A549 (cell line): ENCODE measurements around the gene PRR7. TPM values are rescaled to one million over a fixed set of nuclear protein-coding genes. Genes with fewer than 3 reads are reported as not detected.

ENCODE experiments used
- ATAC-seq, 2 experiments: fragments of 200-7000 bp in 1 of 2; fragments of >200 bp in 1 of 2; cut with Nextera tagmentation in 1 of 2; cut with Tn5 transposase in 1 of 2; 3 replicates each; pipeline versions ENCODE4 v1.8.0 to v1.9.1; 2018 to 2020; ENCODE audit warnings: mild to moderate bottlenecking in 1 of 2, moderate library complexity in 1 of 2
- CTCF ChIA-PET: fragments of 300-600 bp; sonication (Branson Sonifier 250); formaldehyde crosslinking; extraction: SDS; loops from one replicate; lab custom pipeline; 2021; ENCODE audit warnings: antibody characterized with exemption, inconsistent platforms; lab: Yijun Ruan, JAX
- POLR2A ChIA-PET: fragments of 350-600 bp; formaldehyde crosslinking; extraction: SDS; loops from one replicate; lab custom pipeline; 2021; ENCODE audit warnings: antibody characterized with exemption, inconsistent platforms; lab: Yijun Ruan, JAX
- DNase-seq, 2 experiments: peaks; one replicate each; pipeline versions ENCODE4 v3.0.0 to v3.0.0-alpha.2; 2011 to 2016; ENCODE audit warnings: low read depth in 1 of 2, low spot score in 1 of 2
- FAIRE-seq: peaks from 2 replicates; lab custom pipeline; 2011; peaks lifted over from hg19 to GRCh38; lab: Jason Lieb, UNC
- H3K27ac ChIP-seq, 2 experiments: fragments of >200 bp; sonication (Bioruptor Twin); formaldehyde crosslinking; 3 replicates each; pipeline ENCODE4 v1.5.1; 2016 to 2017
- H3K4me1 ChIP-seq: fragments of >200 bp; sonication (Bioruptor Twin); formaldehyde crosslinking; 3 replicates; pipeline ENCODE4 v1.6.1; 2016
- H3K4me2 ChIP-seq: fragments of >200 bp; sonication (Bioruptor Twin); formaldehyde crosslinking; 3 replicates; pipeline ENCODE4 v1.6.1; 2016
- H3K4me3 ChIP-seq: fragments of >200 bp; sonication (Bioruptor Twin); formaldehyde crosslinking; 3 replicates; pipeline ENCODE4 v1.5.1; 2016
- H3K9me3 ChIP-seq: fragments of >200 bp; sonication (Bioruptor Twin); formaldehyde crosslinking; 3 replicates; pipeline ENCODE4 v1.6.1; 2016
- BHLHE40 ChIP-seq: IDR thresholded peaks from 2 replicates; pipeline ENCODE4 v1.6.1; 2012; ENCODE audit warnings: low read depth, low read length, inconsistent platforms
- CBX2 ChIP-seq: fragments of 200-600 bp; sonication (generic); IDR thresholded peaks from 2 replicates; pipeline ENCODE4 v1.6.1; 2016; ENCODE audit warnings: low read depth, mild to moderate bottlenecking, borderline replicate concordance
- CBX8 ChIP-seq: fragments of 200-600 bp; sonication (generic); IDR thresholded peaks from 2 replicates; pipeline ENCODE4 v1.6.1; 2016
- CHD4 ChIP-seq: fragments of 200-600 bp; sonication (generic); IDR thresholded peaks from 2 replicates; pipeline ENCODE4 v1.6.1; 2016; ENCODE audit warnings: antibody characterized with exemption, mild to moderate bottlenecking, borderline replicate concordance
- CTCF ChIP-seq: fragments of >200 bp; sonication (Bioruptor Twin); formaldehyde crosslinking; IDR thresholded peaks from 3 replicates; pipeline ENCODE4 v1.5.1; 2016
- EHF ChIP-seq: fragments of 250-450 bp; sonication (Bioruptor Pico); IDR thresholded peaks from 2 replicates; pipeline ENCODE4 v1.5.0; 2020; ENCODE audit warnings: mild to moderate bottlenecking
- EHMT2 ChIP-seq: fragments of 200-600 bp; sonication (generic); IDR thresholded peaks from 2 replicates; pipeline ENCODE4 v1.6.1; 2016; ENCODE audit warnings: antibody characterized with exemption, low read depth, mild to moderate bottlenecking, moderate library complexity
- EP300 ChIP-seq, 2 experiments: fragments of >200 bp; sonication (Bioruptor Twin); formaldehyde crosslinking; IDR thresholded peaks; 2 replicates in 1 of 2; 3 replicates in 1 of 2; pipeline ENCODE4 v1.6.1; 2016 to 2017
- ESRRA ChIP-seq: fragments of 150-350 bp; IDR thresholded peaks from 2 replicates; pipeline ENCODE4 v1.6.1; 2014; ENCODE audit warnings: mild to moderate bottlenecking, low read length, borderline replicate concordance
- FOXS1 ChIP-seq: fragments of 250-450 bp; sonication (Bioruptor Pico); IDR thresholded peaks from 2 replicates; pipeline ENCODE4 v1.5.0; 2020; ENCODE audit warnings: mild to moderate bottlenecking, moderate library complexity
- HDAC2 ChIP-seq: fragments of 200-600 bp; sonication (generic); IDR thresholded peaks from 2 replicates; pipeline ENCODE4 v1.6.1; 2016
- HEYL ChIP-seq: fragments of 250-450 bp; sonication (Bioruptor Pico); IDR thresholded peaks from 2 replicates; pipeline ENCODE4 v1.8.0; 2021; ENCODE audit warnings: mild to moderate bottlenecking, moderate library complexity
- HOXA7 ChIP-seq: fragments of 250-450 bp; sonication (Bioruptor Pico); IDR thresholded peaks from 2 replicates; pipeline ENCODE4 v1.5.0; 2020; ENCODE audit warnings: mild to moderate bottlenecking, moderate library complexity
- MAFK ChIP-seq: fragments of 450-650 bp; IDR thresholded peaks from 2 replicates; pipeline ENCODE4 v1.6.1; 2014; ENCODE audit not compliant: partially characterized antibody
- MYC ChIP-seq: IDR thresholded peaks from 2 replicates; pipeline ENCODE4 v1.6.1; 2012; ENCODE audit warnings: mild to moderate bottlenecking, inconsistent platforms, low read length, improper control_type of control experiment, borderline replicate concordance
- NFE2L2 ChIP-seq: fragments of 150-350 bp; conservative IDR thresholded peaks from 2 replicates; pipeline ENCODE4 v1.6.1; 2014; ENCODE audit warnings: low read length
- NPAS2 ChIP-seq: fragments of 250-450 bp; sonication (Bioruptor Pico); IDR thresholded peaks from 2 replicates; pipeline ENCODE4 v1.8.0; 2022; ENCODE audit warnings: mild to moderate bottlenecking, moderate library complexity, borderline replicate concordance
- POLR2AphosphoS2 ChIP-seq: conservative IDR thresholded peaks from 2 replicates; pipeline ENCODE4 v1.6.1; 2012; ENCODE audit warnings: low read length, improper control_type of control experiment, inconsistent platforms
- RAD21 ChIP-seq, 2 experiments: fragments of >200 bp in 1 of 2; sonication (Bioruptor Twin) in 1 of 2; formaldehyde crosslinking in 1 of 2; IDR thresholded peaks in 1 of 2; conservative IDR thresholded peaks in 1 of 2; 2 replicates in 1 of 2; 3 replicates in 1 of 2; pipeline ENCODE4 v1.6.1; 2012 to 2018; ENCODE audit warnings: inconsistent platforms in 1 of 2
- RCOR1 ChIP-seq: fragments of 150-350 bp; IDR thresholded peaks from 2 replicates; pipeline ENCODE4 v1.6.1; 2014; ENCODE audit warnings: antibody characterized with exemption, low read length, low read depth
- RNF2 ChIP-seq: fragments of 200-600 bp; sonication (generic); IDR thresholded peaks from 2 replicates; pipeline ENCODE4 v1.6.1; 2016; ENCODE audit warnings: low read depth, mild to moderate bottlenecking, antibody characterized with exemption, moderate library complexity, borderline replicate concordance
- SMC3 ChIP-seq: fragments of >200 bp; sonication (Bioruptor Twin); formaldehyde crosslinking; IDR thresholded peaks from 3 replicates; pipeline ENCODE4 v1.6.1; 2018; ENCODE audit warnings: inconsistent platforms
- SREBF2 ChIP-seq: fragments of 450-650 bp; IDR thresholded peaks from 2 replicates; pipeline ENCODE4 v1.6.1; 2014; ENCODE audit warnings: mild to moderate bottlenecking, moderate library complexity
- TFCP2L1 ChIP-seq: fragments of 250-450 bp; sonication (Bioruptor Pico); IDR thresholded peaks from 2 replicates; pipeline ENCODE4 v1.5.0; 2021; ENCODE audit warnings: mild to moderate bottlenecking
- TP53 ChIP-seq: fragments of 250-450 bp; sonication (Bioruptor Pico); IDR thresholded peaks from 2 replicates; pipeline ENCODE4 v1.5.0; 2021; ENCODE audit warnings: mild to moderate bottlenecking, moderate library complexity
- ZSCAN20 ChIP-seq: fragments of 250-450 bp; sonication (Bioruptor Pico); IDR thresholded peaks from 2 replicates; pipeline ENCODE4 v1.8.0; 2022; ENCODE audit warnings: mild to moderate bottlenecking, moderate library complexity
- WGBS: methylation state at CpG from one replicate; pipeline ENCODE4 v1.1.6; 2017; ENCODE audit errors: missing lambda C conversion rate; 5-methylcytosine and 5-hydroxymethylcytosine counted together
- polyA plus RNA-seq, 4 experiments: library from polyadenylated mRNA; depleted of rRNA in 3 of 4; stranded (reverse); fragments of >200 nt; fragmentation: RNase III in 1 of 4; extraction: RNeasy Plus Mini Kit Qiagen cat#74134 plus additional on column Dnase treatment in 1 of 4; gene quantifications; 2 replicates in 3 of 4; 3 replicates in 1 of 4; pipeline ENCODE4 v1.2.3, GENCODE V29; 2011 to 2017
- TF ChIP-seq, protein P1 (sequence below): IDR thresholded peaks from 2 replicates; pipeline ENCODE4 v1.6.1; 2012; ENCODE audit warnings: low read depth, borderline replicate concordance
- TF ChIP-seq, protein P2 (sequence below): fragments of >200 bp; sonication (Bioruptor Twin); formaldehyde crosslinking; IDR thresholded peaks from 3 replicates; pipeline ENCODE4 v1.6.1; 2016

PRR7 gene
- polyA plus RNA-seq, 2 of the 4 experiments (the other 2 are of a cell fraction): 2.2 to 11.0 TPM

DNA sequence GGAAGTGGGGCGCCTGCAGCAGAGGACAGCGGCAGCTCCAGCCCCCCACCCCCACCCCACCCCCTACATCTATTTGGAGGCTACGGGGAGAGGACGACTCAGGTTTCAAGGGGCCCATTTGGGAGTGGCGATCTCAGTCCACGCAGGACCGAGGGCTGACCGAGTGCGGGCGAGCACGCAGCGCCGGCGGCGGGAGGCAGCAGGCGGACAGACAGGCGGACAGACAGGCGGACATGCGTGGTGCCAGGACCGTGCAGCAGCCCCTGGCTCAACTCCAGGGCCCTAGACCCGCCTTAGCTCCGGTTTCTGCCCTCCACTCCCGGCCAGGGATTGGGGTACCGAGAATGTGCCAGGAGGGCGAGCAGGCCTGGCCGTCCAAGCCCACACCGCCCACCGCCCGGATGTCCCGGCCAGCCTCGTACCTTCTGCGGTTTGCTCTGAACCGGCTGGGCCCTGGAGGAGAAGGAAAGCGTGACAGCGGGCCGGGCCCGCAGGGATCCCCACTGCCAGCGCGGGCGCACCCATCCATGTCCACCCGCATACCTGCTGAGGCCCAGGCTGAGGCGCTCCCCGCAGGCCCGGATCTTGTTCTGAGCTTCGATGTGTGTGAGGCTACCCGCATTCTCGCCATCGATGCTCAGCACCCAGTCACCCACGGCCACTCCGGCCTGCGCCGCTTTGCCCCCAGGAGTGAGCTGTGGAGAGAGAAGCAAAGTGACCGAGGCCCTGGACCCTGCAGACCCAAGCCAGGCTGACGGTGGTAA lies 45.6 kb downstream of the PRR7 start:
- Histone ChIP-seq H3K4me3 (no peak overlapping the region), H3K4me2 (peak overlapping the region; percentile 9; the same call in 2 of the 3 replicates), H3K4me1 (peaks cover 56% of the 10 kb centered on the region), H3K9me3 (no peaks in the 10 kb centered on the region), H3K27ac (peak overlapping the region in 1 of 2 experiments; percentile 95; a peak in 3 of 6 replicates)
- FAIRE-seq (no peak), ATAC-seq (no peak), DNase-seq (no peak)
- 91% methylated on average over 38 of the region's 54 CpGs for WGBS
- TF ChIP-seq BHLHE40: no peak
- TF ChIP-seq MYC: no peak
- TF ChIP-seq RNF2: no peak
- TF ChIP-seq ZSCAN20 (CRISPR knock-in tag): no peak
- ChIA-PET POLR2A (no interaction called here), CTCF (interaction anchor here (0.6 to 18.1 kb wide), 17 partner anchors 10 to 734 kb away, joined by 3 to 354 read pairs (median 3); partner anchors contain the start of genes DBN1, DDX41, DOK3 and PDLIM7)

DNA sequence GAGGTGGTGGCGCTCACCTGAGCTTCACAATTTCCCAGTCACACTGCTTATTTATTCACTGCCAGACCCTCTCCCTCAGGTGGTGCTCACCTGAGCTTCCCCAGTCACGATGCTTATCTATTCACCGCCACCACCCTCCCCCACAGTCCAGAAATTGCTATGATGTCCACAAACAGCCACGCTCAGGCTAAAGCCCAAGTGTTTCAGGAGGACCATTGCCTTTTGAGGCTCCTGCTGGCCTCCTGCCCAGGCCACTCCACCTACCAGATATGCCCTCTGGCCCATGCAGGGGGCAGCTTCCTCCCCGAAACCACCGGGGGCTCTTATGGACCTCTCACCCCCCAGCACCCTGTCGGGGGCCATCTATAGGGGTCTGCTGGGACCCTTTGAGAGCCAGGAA lies 46.2 kb downstream of the PRR7 start:
- Histone ChIP-seq H3K4me2 (peak overlapping the region; percentile 98; the same call in 1 of the 3 replicates), H3K4me1 (peaks cover 57% of the 10 kb centered on the region), H3K4me3 (no peak overlapping the region), H3K27ac (peak overlapping the region; percentile 12 to 95; a peak in 4 of 6 replicates), H3K9me3 (no peaks in the 10 kb centered on the region)
- DNase-seq (no peak), ATAC-seq (no peak), FAIRE-seq (no peak)
- 93% methylated on average over 4 of the region's 7 CpGs for WGBS
- CTCF ChIA-PET: interaction anchor here (0.8 to 18.1 kb wide), 12 partner anchors 9 to 379 kb away, joined by 3 to 354 read pairs (median 4); partner anchors contain the start of genes DBN1, DDX41, DOK3 and PDLIM7
- POLR2A ChIA-PET: interaction anchor here (1.2 kb wide), 1 partner anchor 89 kb away, joined by 3 read pairs; no protein-coding TSS in a partner anchor
- TF ChIP-seq SREBF2 (no peak), SMC3 (no peak), EHMT2 (no peak), EP300 (IDR thresholded peaks at IDR 0.05) (no peak), HOXA7 (no peak), HEYL (no peak), RNF2 (no peak), NFE2L2 (no peak), TFCP2L1 (CRISPR knock-in tag) (no peak), MAFK (no peak), HDAC2 (no peak), MYC (no peak), EHF (CRISPR knock-in tag) (no peak)
- TF ChIP-seq, protein P1, sequence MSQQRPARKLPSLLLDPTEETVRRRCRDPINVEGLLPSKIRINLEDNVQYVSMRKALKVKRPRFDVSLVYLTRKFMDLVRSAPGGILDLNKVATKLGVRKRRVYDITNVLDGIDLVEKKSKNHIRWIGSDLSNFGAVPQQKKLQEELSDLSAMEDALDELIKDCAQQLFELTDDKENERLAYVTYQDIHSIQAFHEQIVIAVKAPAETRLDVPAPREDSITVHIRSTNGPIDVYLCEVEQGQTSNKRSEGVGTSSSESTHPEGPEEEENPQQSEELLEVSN: no peak

DNA sequence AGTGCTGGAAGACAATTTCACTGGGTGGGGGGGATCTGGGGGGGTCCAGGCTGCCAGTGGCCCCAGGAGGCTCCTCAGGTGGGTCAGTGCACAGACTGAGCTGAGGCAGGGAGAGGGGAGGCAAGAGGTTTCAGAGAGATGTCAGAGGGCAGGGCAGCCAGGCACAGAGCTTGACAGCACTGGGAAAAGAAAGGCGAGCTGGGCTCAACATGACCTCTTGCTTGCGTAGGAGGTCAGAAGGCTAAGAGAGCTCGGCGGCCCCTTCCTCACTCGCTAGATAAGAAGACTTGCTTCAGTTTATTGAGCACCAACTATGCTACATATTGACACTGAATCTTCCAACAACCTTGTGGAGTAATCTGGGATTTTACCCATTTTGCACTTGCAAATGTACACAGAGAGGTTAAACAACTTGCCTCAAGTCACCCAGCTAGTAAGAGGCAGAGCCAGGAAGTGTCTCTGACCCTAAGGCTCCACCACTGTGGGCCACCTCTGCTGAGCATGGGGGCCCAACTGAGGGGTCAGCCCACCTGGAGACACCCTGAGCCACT lies 47.3 kb downstream of the PRR7 start:
- H3K27ac ChIP-seq: peak overlapping the region; percentile 82 to 95
- CTCF ChIA-PET: interaction anchor here (1.4 to 18.1 kb wide), 6 partner anchors 8 to 105 kb away, joined by 4 to 354 read pairs (median 121); partner anchors contain the start of genes DBN1, PDLIM7, PFN3 and PRR7
- TF ChIP-seq NFE2L2: no peak
- TF ChIP-seq RAD21 (conservative IDR thresholded peaks at IDR 0.05 in 1 of 2, IDR thresholded peaks at IDR 0.05 in 1 of 2): no peak
- TF ChIP-seq FOXS1 (CRISPR knock-in tag): no peak
- TF ChIP-seq POLR2AphosphoS2: no peak
- no peak for TF ChIP-seq MYC
- TF ChIP-seq CHD4: no peak
- TF ChIP-seq CTCF: no peak
- TF ChIP-seq CBX8: no peak
- TF ChIP-seq RCOR1: no peak
- no peak for TF ChIP-seq HDAC2
- TF ChIP-seq NPAS2: no peak
- no peak for TF ChIP-seq SREBF2
- TF ChIP-seq, protein P2, sequence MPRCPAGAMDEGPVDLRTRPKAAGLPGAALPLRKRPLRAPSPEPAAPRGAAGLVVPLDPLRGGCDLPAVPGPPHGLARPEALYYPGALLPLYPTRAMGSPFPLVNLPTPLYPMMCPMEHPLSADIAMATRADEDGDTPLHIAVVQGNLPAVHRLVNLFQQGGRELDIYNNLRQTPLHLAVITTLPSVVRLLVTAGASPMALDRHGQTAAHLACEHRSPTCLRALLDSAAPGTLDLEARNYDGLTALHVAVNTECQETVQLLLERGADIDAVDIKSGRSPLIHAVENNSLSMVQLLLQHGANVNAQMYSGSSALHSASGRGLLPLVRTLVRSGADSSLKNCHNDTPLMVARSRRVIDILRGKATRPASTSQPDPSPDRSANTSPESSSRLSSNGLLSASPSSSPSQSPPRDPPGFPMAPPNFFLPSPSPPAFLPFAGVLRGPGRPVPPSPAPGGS: no peak
- TF ChIP-seq TP53 (CRISPR knock-in tag): no peak
- no peak for TF ChIP-seq ESRRA
- TF ChIP-seq CBX2: no peak
- no peaks in the 10 kb centered on the region for H3K9me3 ChIP-seq
- no peak for DNase-seq
- no peak for FAIRE-seq
- 0 out of 3 replicates have a peak overlapping the region, but pooled peaks have one; percentile 12 for H3K4me3 ChIP-seq
- POLR2A ChIA-PET: interaction anchor here (1.1 to 1.2 kb wide), 2 partner anchors 22 to 90 kb away, joined by 3 to 4 read pairs; no protein-coding TSS in a partner anchor
- H3K4me1 ChIP-seq: peaks cover 63% of the 10 kb centered on the region
- no peak for ATAC-seq
- H3K4me2 ChIP-seq: peak overlapping the region; percentile 98
- WGBS: 93% methylated on average over 5 of the region's 5 CpGs
